GM13977 (cell line): Measurements from ENCODE around the gene ACKR1.

Source experiments
- DNase-seq: peaks from one replicate; pipeline ENCODE4 v3.0.0; 2012; ENCODE audit warnings: low spot score
- CTCF ChIP-seq: IDR thresholded peaks from 2 replicates; pipeline ENCODE4 v1.5.1; 2012; ENCODE audit warnings: mild to moderate bottlenecking, control low read depth; ENCODE audit not compliant: insufficient read depth; ENCODE audit errors: extremely low read depth, missing control alignments
- in situ Hi-C: fragments of 300-500 bp; cut with MboI; formaldehyde crosslinking; loops from one replicate; pipeline ENCODE4 v1.12.0; 2022; ENCODE audit warnings: low sequenced_read_pairs, low pct_unique_long_range_greater_than_20kb, mixed read lengths, inconsistent platforms; ENCODE audit not compliant: unreplicated experiment

The ACKR1 gene

GRCh38 chr1:159177272-159177907 is 27.3 kb upstream of the ACKR1 start:
- in situ Hi-C loops, result no loop called here
- peak; percentile 62 for DNase-seq
- TF ChIP-seq CTCF, result no peak

GRCh38 chr1:159179906-159180305 is 24.8 kb upstream of the ACKR1 start:
- DNase-seq, result no peak
- in situ Hi-C loops, result no loop called here
- no peak for TF ChIP-seq CTCF

GRCh38 chr1:159180516-159180915 is 24.2 kb upstream of the ACKR1 start:
- no peak for DNase-seq
- in situ Hi-C loops, result no loop called here
- TF ChIP-seq CTCF, result no peak

DNA sequence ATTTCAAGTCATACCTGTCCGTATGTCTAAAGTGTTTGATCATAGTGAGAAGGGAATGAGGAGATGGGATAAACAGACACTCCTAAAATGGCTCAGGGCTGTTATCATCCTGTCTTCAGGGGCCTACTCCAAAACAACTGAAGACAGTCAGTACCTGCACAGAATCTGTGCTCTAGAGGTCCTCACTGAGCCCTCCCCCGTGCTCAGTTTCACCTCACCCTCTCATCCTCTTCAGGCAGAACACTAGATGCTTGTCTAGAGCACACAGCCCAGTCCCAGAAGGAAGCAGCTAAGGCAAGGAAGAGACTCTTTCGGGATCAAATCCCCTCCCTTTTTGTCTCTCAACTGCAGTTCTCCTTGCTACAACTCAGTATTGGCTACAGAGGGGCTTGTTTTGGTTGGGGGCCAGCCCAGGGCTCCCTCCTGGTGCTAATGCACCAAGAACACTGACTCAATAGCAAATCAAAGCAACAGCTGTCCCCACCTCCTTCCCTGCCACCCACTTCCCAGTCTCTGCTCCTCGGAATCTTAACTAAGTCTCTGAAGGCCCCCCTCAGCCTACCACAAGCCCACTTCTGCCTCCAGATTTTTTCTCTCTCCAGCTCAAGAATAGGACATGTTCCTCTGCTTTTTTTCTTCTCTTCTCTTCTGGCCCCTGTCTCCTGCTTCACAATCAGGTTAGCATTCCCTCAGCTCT is 23.2 kb upstream of the ACKR1 start:
- in situ Hi-C loops, result no loop called here
- no peak for TF ChIP-seq CTCF
- no peak for DNase-seq

DNA sequence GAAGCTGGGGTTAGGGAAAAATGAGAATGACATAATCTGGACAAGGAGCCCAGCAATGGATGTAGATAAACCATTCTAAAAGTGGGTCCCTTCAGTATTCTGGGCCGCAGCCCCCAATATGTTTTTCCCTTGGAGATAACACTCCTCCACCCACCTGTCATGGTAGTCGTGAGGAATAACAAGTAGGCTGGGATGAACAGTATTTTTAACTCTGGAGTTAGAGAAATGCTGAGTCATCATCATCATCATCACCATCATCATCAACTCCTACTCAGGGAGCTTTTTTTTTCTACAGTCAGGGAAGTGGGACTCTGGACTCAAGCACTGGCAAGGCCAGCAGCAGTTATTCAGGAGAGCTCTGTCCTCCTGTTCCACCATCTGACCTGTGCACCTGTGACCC is 20.5 kb upstream of the ACKR1 start:
- no peak for TF ChIP-seq CTCF
- in situ Hi-C loops, result no loop called here
- DNase-seq, result no peak

DNA sequence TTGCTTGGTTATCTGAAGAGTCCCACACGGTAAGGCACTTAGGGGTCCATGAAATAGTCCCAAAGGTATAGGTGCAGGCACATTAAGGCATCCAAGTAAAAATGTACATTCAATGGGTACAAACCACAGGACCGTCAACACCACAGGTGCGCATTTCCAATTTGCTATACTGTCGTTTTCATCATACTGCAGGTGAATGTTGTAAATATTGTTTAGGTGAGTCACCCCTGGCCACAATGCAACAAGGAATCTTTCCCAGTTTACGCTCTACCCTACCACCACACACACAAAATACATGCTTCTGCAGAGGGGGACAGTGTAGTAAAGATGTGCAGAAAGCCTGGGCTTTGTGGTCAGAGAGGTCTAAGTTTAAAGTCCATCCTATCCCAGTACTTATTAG is 19.6 kb upstream of the ACKR1 start:
- TF ChIP-seq CTCF, result no peak
- DNase-seq, result no peak
- in situ Hi-C loops, result no loop called here

GRCh38 chr1:159187033-159187432 is 17.6 kb upstream of the ACKR1 start:
- TF ChIP-seq CTCF, result no peak
- DNase-seq, result no peak
- in situ Hi-C loops, result no loop called here
